ENCODE data around the gene LMF1.
"Not testable (repeated sequence)": the region's sequence is repeated elsewhere in the genome, so short reads cannot be mapped to it uniquely, and the experiment has no call there.

Gene LMF1

GRCh38 chr16:886802-887731 lies 83.7 kb downstream of the LMF1 start:
- Mint-ChIP-seq H3K4me3 (no peak overlapping the region), H3K4me1 (ENCODE audit: low read depth) (peaks cover 3% of the 10 kb centered on the region), H3K27ac (no peak overlapping the region), H3K27me3 (ENCODE audit: low read depth) (no peaks in the 10 kb centered on the region), H3K36me3 (ENCODE audit: low read depth) (no peaks in the 10 kb centered on the region), H3K9me3 (no peaks in the 10 kb centered on the region)

- Mint-ChIP-seq H3K4me3 (no peak overlapping the region), H3K36me3 (ENCODE audit: low read depth) (no peaks in the 10 kb centered on the region), H3K27ac (no peak overlapping the region), H3K27me3 (ENCODE audit: low read depth) (no peaks in the 10 kb centered on the region), H3K4me1 (ENCODE audit: low read depth) (peaks cover 3% of the 10 kb centered on the region), H3K9me3 (no peaks in the 10 kb centered on the region)
Measured at GRCh38 chr16:886084-886543, 84.7 kb downstream of the LMF1 start.

GRCh38 chr16:885391-885790 lies 85.4 kb downstream of the LMF1 start:
- H3K36me3 Mint-ChIP-seq (ENCODE audit: low read depth): no peaks in the 10 kb centered on the region
- H3K27ac Mint-ChIP-seq: no peak overlapping the region
- H3K4me1 Mint-ChIP-seq (ENCODE audit: low read depth): peaks cover 3% of the 10 kb centered on the region
- no peak overlapping the region for H3K4me3 Mint-ChIP-seq
- H3K9me3 Mint-ChIP-seq: no peaks in the 10 kb centered on the region
- H3K27me3 Mint-ChIP-seq (ENCODE audit: low read depth): no peaks in the 10 kb centered on the region

GRCh38 chr16:884232-884631 lies 86.6 kb downstream of the LMF1 start:
- H3K36me3 Mint-ChIP-seq (ENCODE audit: low read depth): no peaks in the 10 kb centered on the region
- H3K27me3 Mint-ChIP-seq (ENCODE audit: low read depth): no peaks in the 10 kb centered on the region
- H3K27ac Mint-ChIP-seq: no peak overlapping the region
- H3K4me3 Mint-ChIP-seq: no peak overlapping the region
- H3K4me1 Mint-ChIP-seq (ENCODE audit: low read depth): peaks cover 3% of the 10 kb centered on the region
- no peaks in the 10 kb centered on the region for H3K9me3 Mint-ChIP-seq

DNA sequence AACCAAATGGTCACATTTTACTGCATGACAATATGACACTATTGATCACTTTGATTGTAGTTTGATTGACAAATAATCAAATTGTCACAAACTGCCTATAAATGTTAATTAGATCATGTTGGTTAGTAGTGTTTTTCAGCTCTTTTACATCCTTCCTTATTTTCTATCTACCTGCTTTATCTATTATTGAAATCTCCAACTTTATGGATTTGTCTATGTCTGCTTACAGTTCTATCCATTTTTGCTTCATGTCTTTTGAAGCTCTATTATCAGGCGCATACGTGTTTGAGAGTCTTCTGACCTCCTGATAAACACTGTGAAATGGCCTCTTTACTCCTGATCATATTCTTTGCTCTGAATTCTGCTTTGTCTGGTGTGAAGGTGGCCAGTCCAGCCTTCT lies 87.0 kb downstream of the LMF1 start:
- H3K9me3 Mint-ChIP-seq: no peaks in the 10 kb centered on the region
- peaks cover 3% of the 10 kb centered on the region for H3K4me1 Mint-ChIP-seq (ENCODE audit: low read depth)
- no peaks in the 10 kb centered on the region for H3K27me3 Mint-ChIP-seq (ENCODE audit: low read depth)
- H3K4me3 Mint-ChIP-seq: no peak overlapping the region
- no peak overlapping the region for H3K27ac Mint-ChIP-seq
- no peaks in the 10 kb centered on the region for H3K36me3 Mint-ChIP-seq (ENCODE audit: low read depth)

- Mint-ChIP-seq H3K27ac (no peak overlapping the region), H3K36me3 (ENCODE audit: low read depth) (no peaks in the 10 kb centered on the region), H3K9me3 (no peaks in the 10 kb centered on the region), H3K4me3 (no peak overlapping the region), H3K27me3 (ENCODE audit: low read depth) (no peaks in the 10 kb centered on the region), H3K4me1 (ENCODE audit: low read depth) (peaks cover 3% of the 10 kb centered on the region)
Measured at GRCh38 chr16:883340-883739, 87.4 kb downstream of the LMF1 start.

DNA sequence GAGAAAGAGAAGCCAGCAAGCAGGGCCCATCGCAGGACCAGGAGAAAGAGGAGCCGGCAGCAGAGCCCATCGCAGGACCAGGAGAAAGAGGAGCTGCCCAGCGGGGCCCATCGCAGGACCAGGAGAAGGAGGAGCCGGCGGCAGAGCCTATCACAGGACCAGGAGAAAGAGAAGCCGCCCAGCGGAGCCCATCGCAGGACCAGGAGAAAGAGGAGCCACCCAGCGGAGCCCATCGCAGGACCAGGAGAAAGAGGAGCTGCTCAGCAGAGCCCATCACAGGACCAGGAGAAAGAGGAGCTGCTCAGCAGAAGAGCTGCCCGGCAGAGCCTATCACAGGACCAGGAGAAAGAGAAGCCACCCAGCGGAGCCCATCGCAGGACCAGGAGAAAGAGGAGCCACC lies 88.1 kb downstream of the LMF1 start:
- H3K4me3 Mint-ChIP-seq; H3K27ac Mint-ChIP-seq; H3K36me3 Mint-ChIP-seq (ENCODE audit: low read depth); H3K27me3 Mint-ChIP-seq (ENCODE audit: low read depth); H3K4me1 Mint-ChIP-seq (ENCODE audit: low read depth); H3K9me3 Mint-ChIP-seq: not testable (repeated sequence)

GRCh38 chr16:882256-882655 lies 88.5 kb downstream of the LMF1 start:
- H3K27ac Mint-ChIP-seq: no peak overlapping the region
- H3K4me1 Mint-ChIP-seq (ENCODE audit: low read depth): peaks cover 3% of the 10 kb centered on the region
- H3K9me3 Mint-ChIP-seq: no peaks in the 10 kb centered on the region
- no peak overlapping the region for H3K4me3 Mint-ChIP-seq
- H3K36me3 Mint-ChIP-seq (ENCODE audit: low read depth): no peaks in the 10 kb centered on the region
- no peaks in the 10 kb centered on the region for H3K27me3 Mint-ChIP-seq (ENCODE audit: low read depth)

GRCh38 chr16:881219-882097 lies 89.3 kb downstream of the LMF1 start:
- H3K27ac Mint-ChIP-seq: no peak overlapping the region
- no peaks in the 10 kb centered on the region for H3K9me3 Mint-ChIP-seq
- H3K4me3 Mint-ChIP-seq: no peak overlapping the region
- H3K36me3 Mint-ChIP-seq (ENCODE audit: low read depth): no peaks in the 10 kb centered on the region
- peaks cover 3% of the 10 kb centered on the region for H3K4me1 Mint-ChIP-seq (ENCODE audit: low read depth)
- H3K27me3 Mint-ChIP-seq (ENCODE audit: low read depth): no peaks in the 10 kb centered on the region

- no peaks in the 10 kb centered on the region for H3K9me3 Mint-ChIP-seq
Measured at GRCh38 chr16:880471-881171, 90.2 kb downstream of the LMF1 start.

GRCh38 chr16:879986-880385 lies 90.8 kb downstream of the LMF1 start:
- H3K4me3 Mint-ChIP-seq: no peak overlapping the region
- H3K36me3 Mint-ChIP-seq (ENCODE audit: low read depth): no peaks in the 10 kb centered on the region
- H3K9me3 Mint-ChIP-seq: no peaks in the 10 kb centered on the region
- H3K27me3 Mint-ChIP-seq (ENCODE audit: low read depth): no peaks in the 10 kb centered on the region
- H3K27ac Mint-ChIP-seq: no peak overlapping the region
- H3K4me1 Mint-ChIP-seq (ENCODE audit: low read depth): peaks cover 3% of the 10 kb centered on the region

More at GRCh38 chr16:880471-881171, 90.2 kb downstream of the LMF1 start:
- Mint-ChIP-seq H3K27ac (no peak overlapping the region), H3K4me3 (no peak overlapping the region), H3K4me1 (ENCODE audit: low read depth) (peaks cover 3% of the 10 kb centered on the region), H3K27me3 (ENCODE audit: low read depth) (no peaks in the 10 kb centered on the region), H3K36me3 (ENCODE audit: low read depth) (no peaks in the 10 kb centered on the region)

- Mint-ChIP-seq H3K4me1 (ENCODE audit: low read depth) (peaks cover 3% of the 10 kb centered on the region), H3K27ac (no peak overlapping the region), H3K9me3 (no peaks in the 10 kb centered on the region), H3K36me3 (ENCODE audit: low read depth) (no peaks in the 10 kb centered on the region), H3K4me3 (no peak overlapping the region), H3K27me3 (ENCODE audit: low read depth) (no peaks in the 10 kb centered on the region)
Measured at GRCh38 chr16:879461-879861, 91.3 kb downstream of the LMF1 start.

DNA sequence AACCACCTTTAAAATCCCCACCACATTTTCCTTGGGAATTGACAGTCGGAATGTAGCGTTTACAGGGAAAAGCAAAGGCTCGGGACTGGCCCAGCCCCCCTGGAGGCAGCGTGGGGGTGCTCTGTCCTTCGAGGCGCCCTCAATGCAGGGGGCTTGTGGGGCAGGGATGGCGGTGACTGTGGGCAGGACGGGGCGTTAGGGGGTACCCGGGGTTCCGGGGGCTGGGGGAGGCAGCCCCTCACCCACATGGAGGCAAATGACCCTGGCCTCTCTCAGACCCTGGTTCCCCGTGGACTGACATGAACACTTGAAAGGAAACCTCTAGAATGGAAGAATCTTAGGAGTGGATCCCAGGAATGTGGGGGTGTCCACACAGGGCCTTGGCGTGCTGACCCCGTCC lies 91.9 kb downstream of the LMF1 start:
- Mint-ChIP-seq H3K27ac (no peak overlapping the region), H3K9me3 (no peaks in the 10 kb centered on the region), H3K36me3 (ENCODE audit: low read depth) (no peaks in the 10 kb centered on the region), H3K4me3 (no peak overlapping the region), H3K27me3 (ENCODE audit: low read depth) (no peaks in the 10 kb centered on the region), H3K4me1 (ENCODE audit: low read depth) (peaks cover 3% of the 10 kb centered on the region)

DNA sequence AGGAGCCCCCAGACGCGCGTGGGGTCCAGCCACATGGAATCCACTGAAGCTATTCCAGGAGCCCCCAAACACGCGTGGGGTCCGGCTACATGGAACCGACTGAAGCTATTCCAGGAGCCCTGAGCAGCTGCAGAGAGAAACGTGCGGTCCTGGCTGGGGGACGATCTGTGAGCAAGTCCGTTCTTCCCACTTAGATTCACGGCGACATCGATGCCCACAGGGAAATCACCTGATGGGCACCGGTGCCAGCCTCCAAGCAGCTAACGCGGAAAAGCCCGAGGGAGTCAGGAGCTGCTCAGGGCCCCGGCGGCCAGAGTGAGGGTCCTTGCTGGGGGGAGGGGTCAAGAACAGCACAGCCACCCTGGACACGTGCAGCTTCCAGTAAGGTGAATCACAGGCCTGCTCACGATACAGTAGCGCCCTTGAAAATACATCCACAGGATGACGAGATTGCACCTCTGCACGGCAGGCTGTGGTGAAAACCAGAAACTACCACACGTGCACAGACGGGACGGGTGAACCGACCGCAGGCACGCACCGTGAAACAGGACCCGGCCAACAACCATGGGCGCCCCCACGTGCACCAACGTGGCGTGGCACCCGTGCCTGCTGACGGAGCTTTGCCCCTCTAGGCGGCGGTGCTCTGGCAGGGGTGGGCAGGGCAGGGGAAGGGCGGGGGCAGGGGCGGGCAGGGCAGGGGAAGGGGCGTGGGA lies 92.6 kb downstream of the LMF1 start:
- no peaks in the 10 kb centered on the region for H3K27me3 Mint-ChIP-seq (ENCODE audit: low read depth)
- peaks cover 3% of the 10 kb centered on the region for H3K4me1 Mint-ChIP-seq (ENCODE audit: low read depth)
- no peaks in the 10 kb centered on the region for H3K9me3 Mint-ChIP-seq
- H3K27ac Mint-ChIP-seq: no peak overlapping the region
- no peak overlapping the region for H3K4me3 Mint-ChIP-seq
- H3K36me3 Mint-ChIP-seq (ENCODE audit: low read depth): no peaks in the 10 kb centered on the region
